Measurements from ENCODE around the gene SFXN5.

Gene SFXN5

GRCh38 chr2:72956050-72956395, 115.5 kb downstream of the SFXN5 start:
- no peak for DNase-seq (ENCODE audit: low read depth)

GRCh38 chr2:72955228-72956049, 116.1 kb downstream of the SFXN5 start:
- no peak for DNase-seq (ENCODE audit: low read depth)

GRCh38 chr2:72954376-72955227, 116.9 kb downstream of the SFXN5 start:
- no peak for DNase-seq (ENCODE audit: low read depth)

- no peak for DNase-seq (ENCODE audit: low read depth)
These were observed 117.5 kb downstream of the SFXN5 start for GRCh38 chr2:72953976-72954375.

GRCh38 chr2:72953528-72953927, 118.0 kb downstream of the SFXN5 start:
- no peak for DNase-seq (ENCODE audit: low read depth)

- no peak for DNase-seq (ENCODE audit: low read depth)
These were observed 118.6 kb downstream of the SFXN5 start for GRCh38 chr2:72952961-72953360.

GRCh38 chr2:72952110-72952823, 119.2 kb downstream of the SFXN5 start:
- DNase-seq (ENCODE audit: low read depth), result no peak

GRCh38 chr2:72951303-72952095, 120.0 kb downstream of the SFXN5 start:
- DNase-seq (ENCODE audit: low read depth), result no peak

GRCh38 chr2:72950558-72951255, 120.8 kb downstream of the SFXN5 start:
- DNase-seq (ENCODE audit: low read depth), result no peak

- no peak for DNase-seq (ENCODE audit: low read depth)
These were observed 121.9 kb downstream of the SFXN5 start for GRCh38 chr2:72949642-72950041.

- DNase-seq (ENCODE audit: low read depth), result no peak
These were observed 122.5 kb downstream of the SFXN5 start for GRCh38 chr2:72949045-72949444.

GRCh38 chr2:72947952-72948830, 123.3 kb downstream of the SFXN5 start:
- DNase-seq (ENCODE audit: low read depth), result no peak

- no peak for DNase-seq (ENCODE audit: low read depth)
These were observed 125.0 kb downstream of the SFXN5 start for GRCh38 chr2:72946466-72946865.

- DNase-seq (ENCODE audit: low read depth), result no peak
These were observed 126.0 kb downstream of the SFXN5 start for GRCh38 chr2:72945450-72946019.

- DNase-seq (ENCODE audit: low read depth), result no peak
These were observed 126.6 kb downstream of the SFXN5 start for GRCh38 chr2:72944804-72945449.

- DNase-seq (ENCODE audit: low read depth), result no peak
These were observed 127.7 kb downstream of the SFXN5 start for GRCh38 chr2:72943540-72944395.

GRCh38 chr2:72942881-72943418, 128.6 kb downstream of the SFXN5 start:
- DNase-seq (ENCODE audit: low read depth), result no peak

GRCh38 chr2:72942293-72942692, 129.2 kb downstream of the SFXN5 start:
- DNase-seq (ENCODE audit: low read depth), result no peak
